Testis (tissue), 3 donors: Measurements from ENCODE around the gene CISD1. TPM values are rescaled to one million over a fixed set of nuclear protein-coding genes. Genes with fewer than 3 reads are reported as not detected.

ENCODE experiments used
- DNase-seq: peaks from one replicate; pipeline ENCODE4 v3.0.0-alpha.2; 2019
- H3K27ac ChIP-seq, 2 donors: fragments of 200-600 bp; sonication (generic); one replicate each; pipeline ENCODE4 v1.5.1; 2019
- H3K27me3 ChIP-seq: fragments of 200-600 bp; sonication (generic); one replicate; pipeline ENCODE4 v1.5.1; 2019
- H3K36me3 ChIP-seq: fragments of 200-600 bp; sonication (generic); one replicate; pipeline ENCODE4 v1.5.1; 2017; ENCODE audit warnings: low read depth; ENCODE audit errors: missing control alignments
- H3K4me1 ChIP-seq: fragments of 200-600 bp; sonication (generic); one replicate; pipeline ENCODE4 v1.5.1; 2019
- H3K4me3 ChIP-seq, 2 donors: fragments of 200-600 bp; sonication (generic); one replicate each; pipeline ENCODE4 v1.5.1; 2017 to 2019
- H3K9me3 ChIP-seq: fragments of 200-600 bp; sonication (generic); one replicate; pipeline ENCODE4 v1.5.1; 2017
- POLR2A ChIP-seq: fragments of 450-650 bp; IDR thresholded peaks from one replicate; pipeline ENCODE4 v1.6.1; 2017; ENCODE audit warnings: antibody characterized with exemption, mild to moderate bottlenecking, moderate library complexity
- WGBS, 2 donors: methylation state at CpG; one replicate each; pipeline ENCODE4 v1.1.5; 2018; 5-methylcytosine and 5-hydroxymethylcytosine counted together
- intact Hi-C: fragments of 100-400 bp; cut with DNase I; formaldehyde crosslinking; loops from one replicate; pipeline ENCODE4 v1.15.1; 2023; ENCODE audit warnings: low total_unique reads
- polyA plus RNA-seq: library from polyadenylated mRNA; stranded (reverse); fragments of 350-450 nt; fragmentation: Illumina TruSeq; extraction: RNeasy Lipid Tissue Mini Kit (QIAGEN cat#74804); gene quantifications from one replicate; pipeline ENCODE4 v1.2.3, GENCODE V29; 2014; ENCODE audit warnings: low read depth, low replicate concordance; ENCODE audit not compliant: insufficient read depth
- total RNA-seq, 2 donors: library from RNA; depleted of rRNA; stranded (reverse); fragments of >200 nt; gene quantifications; one replicate each; pipeline ENCODE4 v1.2.3, GENCODE V29; 2016
- TF ChIP-seq, protein P1 (sequence below), 3 experiments: fragments of 450-650 bp in 2 of 3; fragments of 200-600 bp in 1 of 3; sonication (generic) in 1 of 3; IDR thresholded peaks; one replicate each; pipeline ENCODE4 v1.5.1; 2016 to 2019; ENCODE audit warnings: antibody characterized with exemption in 3 of 3, mild to moderate bottlenecking in 2 of 3, moderate library complexity in 1 of 3

The CISD1 gene
- total and polyA plus RNA-seq, 3 donors from 2014 or later, result 20.3 to 71.2 (median 20.7) TPM

DNA sequence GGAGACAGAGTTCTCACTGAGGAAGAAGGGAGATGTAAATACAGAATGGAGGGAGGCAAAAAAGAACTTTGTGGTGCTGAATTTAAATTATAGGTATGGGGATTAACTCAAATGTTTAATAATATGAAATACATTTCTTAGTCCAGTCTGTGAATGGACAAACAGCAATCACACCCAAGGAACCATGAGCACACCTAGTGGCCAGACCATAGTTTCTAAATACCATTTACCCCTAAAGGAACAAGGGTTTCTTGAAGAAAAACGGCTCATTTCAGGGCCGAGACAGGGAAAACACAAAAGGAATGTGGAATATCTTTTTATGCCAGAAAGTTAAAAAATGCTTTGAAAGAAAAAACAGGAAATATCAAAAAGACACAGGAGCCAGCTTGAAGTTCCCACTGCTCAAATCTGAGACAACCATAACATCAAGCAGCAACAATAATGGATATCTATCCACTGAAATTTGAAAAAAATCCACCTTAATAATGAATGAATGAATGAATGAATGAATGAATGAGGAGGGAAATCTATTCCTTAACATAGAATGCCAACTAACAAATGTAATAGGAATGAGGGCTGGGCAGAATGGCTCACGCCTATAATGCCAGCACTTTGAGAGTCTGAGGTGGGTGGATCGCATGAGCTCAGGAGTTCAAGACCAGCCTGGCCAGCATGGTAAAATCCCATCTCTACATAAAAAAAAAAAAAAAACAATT is 9.8 kb upstream of the CISD1 start:
- TF ChIP-seq POLR2A, result no peak
- TF ChIP-seq, protein P1, sequence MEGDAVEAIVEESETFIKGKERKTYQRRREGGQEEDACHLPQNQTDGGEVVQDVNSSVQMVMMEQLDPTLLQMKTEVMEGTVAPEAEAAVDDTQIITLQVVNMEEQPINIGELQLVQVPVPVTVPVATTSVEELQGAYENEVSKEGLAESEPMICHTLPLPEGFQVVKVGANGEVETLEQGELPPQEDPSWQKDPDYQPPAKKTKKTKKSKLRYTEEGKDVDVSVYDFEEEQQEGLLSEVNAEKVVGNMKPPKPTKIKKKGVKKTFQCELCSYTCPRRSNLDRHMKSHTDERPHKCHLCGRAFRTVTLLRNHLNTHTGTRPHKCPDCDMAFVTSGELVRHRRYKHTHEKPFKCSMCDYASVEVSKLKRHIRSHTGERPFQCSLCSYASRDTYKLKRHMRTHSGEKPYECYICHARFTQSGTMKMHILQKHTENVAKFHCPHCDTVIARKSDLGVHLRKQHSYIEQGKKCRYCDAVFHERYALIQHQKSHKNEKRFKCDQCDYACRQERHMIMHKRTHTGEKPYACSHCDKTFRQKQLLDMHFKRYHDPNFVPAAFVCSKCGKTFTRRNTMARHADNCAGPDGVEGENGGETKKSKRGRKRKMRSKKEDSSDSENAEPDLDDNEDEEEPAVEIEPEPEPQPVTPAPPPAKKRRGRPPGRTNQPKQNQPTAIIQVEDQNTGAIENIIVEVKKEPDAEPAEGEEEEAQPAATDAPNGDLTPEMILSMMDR (IDR thresholded peaks at IDR 0.05), result no peak
- Histone ChIP-seq H3K4me1 (no peaks in the 10 kb centered on the region), H3K36me3 (no peaks in the 10 kb centered on the region), H3K9me3 (no peaks in the 10 kb centered on the region), H3K27ac (no peak overlapping the region), H3K4me3 (no peak overlapping the region), H3K27me3 (no peaks in the 10 kb centered on the region)
- intact Hi-C loops, result no loop called here
- 89 to 97% methylated on average over 4 of the region's 4 CpGs for WGBS, 2 donors
- DNase-seq, result no peak

DNA sequence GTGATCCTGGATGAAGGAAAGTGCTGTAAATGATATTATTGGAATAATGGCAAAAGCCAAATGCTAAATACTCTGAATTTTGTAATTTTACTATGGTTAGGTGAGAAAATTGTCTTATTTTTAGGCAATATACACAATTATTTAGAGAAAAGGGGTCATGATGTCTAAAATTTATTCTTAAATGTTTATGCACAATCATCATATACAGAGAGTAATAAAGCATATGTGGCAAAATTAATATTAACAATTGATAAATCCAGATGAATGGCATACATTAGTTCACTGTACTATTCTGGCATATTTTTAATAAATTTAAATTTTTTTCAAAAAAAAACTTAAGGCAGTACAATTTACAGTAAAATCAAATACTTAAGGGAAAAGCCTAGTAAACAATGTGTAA is 8.6 kb upstream of the CISD1 start:
- intact Hi-C loops, result no loop called here
- TF ChIP-seq, protein P1 (IDR thresholded peaks at IDR 0.05), result no peak
- no peak for TF ChIP-seq POLR2A
- Histone ChIP-seq H3K4me3 (no peak overlapping the region), H3K9me3 (no peaks in the 10 kb centered on the region), H3K4me1 (no peaks in the 10 kb centered on the region), H3K27me3 (no peaks in the 10 kb centered on the region), H3K36me3 (no peaks in the 10 kb centered on the region), H3K27ac (no peak overlapping the region)
- no peak for DNase-seq

DNA sequence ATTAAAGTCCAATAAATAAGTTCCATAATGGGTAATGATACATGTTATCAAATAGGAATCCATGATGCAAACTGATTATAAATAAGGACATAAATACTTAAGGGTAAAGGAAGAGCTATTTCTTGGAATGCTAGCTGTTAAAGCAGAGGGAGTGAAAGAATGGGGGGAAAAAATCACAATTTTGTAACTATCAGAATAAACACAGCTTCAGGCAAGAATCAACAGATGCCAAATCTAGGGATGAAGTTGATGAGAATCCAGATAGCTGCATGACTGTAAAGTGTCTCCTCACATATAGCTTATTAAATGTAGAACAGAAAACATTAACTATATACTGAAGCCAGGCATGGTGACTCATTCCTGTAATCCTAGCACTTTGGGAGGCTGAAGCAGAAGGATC is 6.2 kb upstream of the CISD1 start:
- no peak for TF ChIP-seq POLR2A
- TF ChIP-seq, protein P1 (IDR thresholded peaks at IDR 0.05), result no peak
- no peaks in the 10 kb centered on the region for H3K27me3 ChIP-seq
- H3K4me3 ChIP-seq, result no peak overlapping the region
- H3K9me3 ChIP-seq, result no peaks in the 10 kb centered on the region
- H3K4me1 ChIP-seq, result peaks cover 5% of the 10 kb centered on the region
- intact Hi-C loops, result no loop called here
- DNase-seq, result no peak
- H3K27ac ChIP-seq, result no peak overlapping the region
- no peaks in the 10 kb centered on the region for H3K36me3 ChIP-seq

DNA sequence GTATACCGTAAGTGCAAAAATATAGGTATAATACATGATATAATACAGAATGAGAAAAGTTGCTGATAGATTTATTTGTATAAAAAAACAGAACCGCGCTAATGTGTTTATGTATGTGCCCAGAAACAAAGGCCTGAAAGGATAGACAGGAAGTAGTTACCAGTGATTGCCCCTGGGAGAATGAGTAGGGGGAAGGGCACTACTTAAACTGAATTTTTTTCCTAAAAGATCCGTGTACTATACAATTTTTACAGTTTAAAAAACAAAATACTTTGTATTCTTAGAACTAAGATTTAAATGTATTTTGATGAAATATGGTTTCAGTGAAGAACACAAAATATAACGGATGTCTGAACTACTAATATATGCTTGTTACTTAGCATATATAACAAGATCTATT is 4.2 kb upstream of the CISD1 start:
- H3K4me1 ChIP-seq, result peaks cover 5% of the 10 kb centered on the region
- no peaks in the 10 kb centered on the region for H3K9me3 ChIP-seq
- TF ChIP-seq, protein P1 (IDR thresholded peaks at IDR 0.05), result no peak
- TF ChIP-seq POLR2A, result no peak
- intact Hi-C loops, result no loop called here
- no peak overlapping the region for H3K27ac ChIP-seq
- no peaks in the 10 kb centered on the region for H3K36me3 ChIP-seq
- no peak for DNase-seq
- H3K4me3 ChIP-seq, result no peak overlapping the region
- H3K27me3 ChIP-seq, result no peaks in the 10 kb centered on the region
- 65 to 69% methylated on average over 5 of the region's 5 CpGs for WGBS, 2 donors

DNA sequence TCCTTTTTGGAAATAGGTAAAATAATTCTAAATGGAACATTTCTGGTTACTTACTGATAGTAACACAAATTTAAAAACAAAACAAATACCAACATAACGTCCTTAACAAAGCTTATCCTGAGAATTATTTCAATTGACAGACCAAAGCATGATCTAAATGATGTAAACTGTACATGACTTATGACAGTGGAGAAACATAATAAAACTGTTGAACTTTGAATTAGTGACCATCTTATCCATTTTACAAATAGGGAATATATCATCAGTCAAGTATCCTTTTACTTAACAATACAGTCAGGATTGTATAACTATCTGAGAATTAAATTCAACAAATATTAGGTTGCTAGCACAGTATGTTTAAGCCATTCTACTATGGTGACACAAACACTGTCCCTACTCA is 3.7 kb upstream of the CISD1 start:
- no peak for TF ChIP-seq POLR2A
- TF ChIP-seq, protein P1 (IDR thresholded peaks at IDR 0.05), result no peak
- no peaks in the 10 kb centered on the region for H3K9me3 ChIP-seq
- no peaks in the 10 kb centered on the region for H3K27me3 ChIP-seq
- no peak overlapping the region for H3K27ac ChIP-seq
- peaks cover 8% of the 10 kb centered on the region for H3K4me1 ChIP-seq
- intact Hi-C loops, result no loop called here
- H3K36me3 ChIP-seq, result no peaks in the 10 kb centered on the region
- no peak overlapping the region for H3K4me3 ChIP-seq
- no peak for DNase-seq
- WGBS, 2 donors, result 43 to 48% methylated on average over 1 of the region's 1 CpG
